ENCODE results near the gene BCL2.

DNA sequence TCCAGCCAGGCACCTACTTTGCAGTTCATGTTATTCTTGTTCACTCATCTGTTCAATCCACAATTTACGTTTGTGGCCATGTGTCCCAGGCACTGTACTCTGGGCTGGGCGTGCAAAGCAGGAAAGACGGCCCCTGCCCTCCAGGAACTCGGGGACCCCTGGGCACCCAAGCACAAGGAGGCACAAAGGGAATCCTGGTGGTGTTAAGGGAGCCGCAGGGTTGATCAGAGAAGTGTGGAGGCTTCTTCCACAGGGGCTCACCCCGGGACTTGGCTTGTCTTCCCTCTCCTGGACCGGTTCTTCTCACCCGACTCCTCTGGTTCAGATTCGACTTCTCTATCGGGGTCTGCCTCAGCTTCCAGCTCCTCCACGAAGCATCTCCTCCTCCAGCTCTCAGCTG, 230.5 kb downstream of the BCL2 start:
- no peak for TF ChIP-seq POLR2AphosphoS5 (IDR thresholded peaks at IDR 0.05; ENCODE audit: low read depth, low read length)
- TF ChIP-seq, protein P1, sequence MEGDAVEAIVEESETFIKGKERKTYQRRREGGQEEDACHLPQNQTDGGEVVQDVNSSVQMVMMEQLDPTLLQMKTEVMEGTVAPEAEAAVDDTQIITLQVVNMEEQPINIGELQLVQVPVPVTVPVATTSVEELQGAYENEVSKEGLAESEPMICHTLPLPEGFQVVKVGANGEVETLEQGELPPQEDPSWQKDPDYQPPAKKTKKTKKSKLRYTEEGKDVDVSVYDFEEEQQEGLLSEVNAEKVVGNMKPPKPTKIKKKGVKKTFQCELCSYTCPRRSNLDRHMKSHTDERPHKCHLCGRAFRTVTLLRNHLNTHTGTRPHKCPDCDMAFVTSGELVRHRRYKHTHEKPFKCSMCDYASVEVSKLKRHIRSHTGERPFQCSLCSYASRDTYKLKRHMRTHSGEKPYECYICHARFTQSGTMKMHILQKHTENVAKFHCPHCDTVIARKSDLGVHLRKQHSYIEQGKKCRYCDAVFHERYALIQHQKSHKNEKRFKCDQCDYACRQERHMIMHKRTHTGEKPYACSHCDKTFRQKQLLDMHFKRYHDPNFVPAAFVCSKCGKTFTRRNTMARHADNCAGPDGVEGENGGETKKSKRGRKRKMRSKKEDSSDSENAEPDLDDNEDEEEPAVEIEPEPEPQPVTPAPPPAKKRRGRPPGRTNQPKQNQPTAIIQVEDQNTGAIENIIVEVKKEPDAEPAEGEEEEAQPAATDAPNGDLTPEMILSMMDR (IDR thresholded peaks at IDR 0.05): no peak
- TF ChIP-seq FOXM1 (IDR thresholded peaks at IDR 0.05; ENCODE audit: low read depth): no peak
- TF ChIP-seq, protein P2, sequence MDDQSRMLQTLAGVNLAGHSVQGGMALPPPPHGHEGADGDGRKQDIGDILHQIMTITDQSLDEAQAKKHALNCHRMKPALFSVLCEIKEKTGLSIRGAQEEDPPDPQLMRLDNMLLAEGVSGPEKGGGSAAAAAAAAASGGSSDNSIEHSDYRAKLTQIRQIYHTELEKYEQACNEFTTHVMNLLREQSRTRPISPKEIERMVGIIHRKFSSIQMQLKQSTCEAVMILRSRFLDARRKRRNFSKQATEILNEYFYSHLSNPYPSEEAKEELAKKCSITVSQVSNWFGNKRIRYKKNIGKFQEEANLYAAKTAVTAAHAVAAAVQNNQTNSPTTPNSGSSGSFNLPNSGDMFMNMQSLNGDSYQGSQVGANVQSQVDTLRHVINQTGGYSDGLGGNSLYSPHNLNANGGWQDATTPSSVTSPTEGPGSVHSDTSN (IDR thresholded peaks at IDR 0.05): no peak
- no peak for TF ChIP-seq EP300 (IDR thresholded peaks at IDR 0.05; ENCODE audit: borderline replicate concordance in 1 of 2, low read depth in 1 of 2, low read length in 1 of 2)
- no peak for TF ChIP-seq CHD2 (IDR thresholded peaks at IDR 0.05; ENCODE audit: low read length, partially characterized antibody)
- TF ChIP-seq TCF12 (IDR thresholded peaks at IDR 0.05): no peak
- TF ChIP-seq RCOR1 (IDR thresholded peaks at IDR 0.05; ENCODE audit: low read length): no peak
- TF ChIP-seq MXI1 (IDR thresholded peaks at IDR 0.05; ENCODE audit: low read depth, low read length): no peak

All from SK-N-SH (cell line).